Neural progenitor cell (in vitro differentiated cells): ENCODE measurements around the gene ATAD2B. TPM values are rescaled to one million over a fixed set of nuclear protein-coding genes. Genes with fewer than 3 reads are reported as not detected.

ENCODE experiments used
- DNase-seq: peaks from one replicate; pipeline ENCODE4 v3.0.0-alpha.2; 2016; ENCODE audit warnings: low spot score
- H2AFZ ChIP-seq: fragments of 200-600 bp; sonication (generic); replicated peaks from 2 replicates; pipeline ENCODE4 v1.6.1; 2016; ENCODE audit warnings: antibody characterized with exemption
- H3F3A ChIP-seq: fragments of 200-600 bp; sonication (generic); 2 replicates; pipeline ENCODE4 v1.6.1; 2016; ENCODE audit warnings: antibody characterized with exemption, low read depth
- H3K27ac ChIP-seq: fragments of 200-600 bp; sonication (generic); 2 replicates; pipeline ENCODE4 v1.5.1; 2016; ENCODE audit warnings: mild to moderate bottlenecking
- H3K27me3 ChIP-seq: fragments of 200-600 bp; sonication (generic); 2 replicates; pipeline ENCODE4 v1.6.1; 2016; ENCODE audit warnings: mild to moderate bottlenecking, moderate library complexity
- H3K36me3 ChIP-seq: fragments of 200-600 bp; sonication (generic); 2 replicates; pipeline ENCODE4 v1.5.1; 2016
- H3K4me1 ChIP-seq: fragments of 200-600 bp; sonication (generic); 2 replicates; pipeline ENCODE4 v1.6.1; 2016; ENCODE audit warnings: mixed run types
- H3K4me2 ChIP-seq: fragments of 200-600 bp; sonication (generic); 2 replicates; pipeline ENCODE4 v1.6.1; 2016
- H3K4me3 ChIP-seq: fragments of 200-600 bp; sonication (generic); 2 replicates; pipeline ENCODE4 v1.5.1; 2016
- H3K79me2 ChIP-seq: fragments of 200-600 bp; sonication (generic); 2 replicates; pipeline ENCODE4 v1.6.1; 2016; ENCODE audit warnings: low read depth
- H3K9ac ChIP-seq: fragments of 200-600 bp; sonication (generic); 2 replicates; pipeline ENCODE4 v1.6.1; 2016
- H3K9me3 ChIP-seq: fragments of 200-600 bp; sonication (generic); 2 replicates; pipeline ENCODE4 v1.5.1; 2016; ENCODE audit warnings: low read depth
- H4K20me1 ChIP-seq: fragments of 200-600 bp; sonication (generic); 2 replicates; pipeline ENCODE4 v1.6.1; 2016; ENCODE audit warnings: low read depth
- H3K27ac Mint-ChIP-seq: 3 replicates; pipeline ENCODE4 v1.8.0; 2021; ENCODE audit warnings: mixed read lengths
- H3K27me3 Mint-ChIP-seq: 2 replicates; pipeline ENCODE4 v1.8.0; 2022; ENCODE audit warnings: low read depth, mild to moderate bottlenecking, inconsistent platforms, moderate library complexity, mixed read lengths; ENCODE audit not compliant: insufficient read depth
- H3K36me3 Mint-ChIP-seq: 3 replicates; pipeline ENCODE4 v1.8.0; 2021; ENCODE audit warnings: mixed read lengths
- H3K4me1 Mint-ChIP-seq: 3 replicates; pipeline ENCODE4 v1.8.0; 2021; ENCODE audit warnings: mixed read lengths
- H3K4me3 Mint-ChIP-seq: 3 replicates; pipeline ENCODE4 v1.8.0; 2021; ENCODE audit warnings: mild to moderate bottlenecking, moderate library complexity, mixed read lengths
- H3K9me3 Mint-ChIP-seq: 3 replicates; pipeline ENCODE4 v1.8.0; 2020; ENCODE audit warnings: mixed read lengths
- CTCF ChIP-seq: fragments of 200-600 bp; sonication (generic); IDR thresholded peaks from 2 replicates; pipeline ENCODE4 v1.5.1; 2017; ENCODE audit warnings: antibody characterized with exemption, mild to moderate bottlenecking
- EZH2 ChIP-seq: fragments of 200-600 bp; sonication (generic); IDR thresholded peaks from 2 replicates; pipeline ENCODE4 v1.6.1; 2017; ENCODE audit warnings: antibody characterized with exemption, mild to moderate bottlenecking, moderate library complexity
- EZH2phosphoT487 ChIP-seq: fragments of 200-600 bp; sonication (generic); IDR thresholded peaks from 2 replicates; pipeline ENCODE4 v1.6.1; 2017; ENCODE audit warnings: antibody characterized with exemption
- total RNA-seq: library from RNA; depleted of rRNA; stranded (reverse); fragments of >200 nt; gene quantifications from 2 replicates; pipeline ENCODE4 v1.2.3, GENCODE V29; 2015; ENCODE audit warnings: low replicate concordance

ATAD2B gene
- total RNA-seq, 1 donor from 2014 or later, result 38.7 TPM

- Histone ChIP-seq H3K4me1 (no peaks in the 10 kb centered on the region), H3K4me3 (no peak overlapping the region), H3K27ac (no peak overlapping the region), H4K20me1 (no peaks in the 10 kb centered on the region), H3K79me2 (no peaks in the 10 kb centered on the region), H2AFZ (no peak overlapping the region), H3K9ac (no peak overlapping the region), H3K27me3 (no peaks in the 10 kb centered on the region), H3K9me3 (no peaks in the 10 kb centered on the region), H3K4me2 (no peak overlapping the region), H3K36me3 (no peaks in the 10 kb centered on the region), H3F3A (no peaks in the 10 kb centered on the region)
- H3K9me3 Mint-ChIP-seq, result no peaks in the 10 kb centered on the region
- H3K27ac Mint-ChIP-seq, result no peak overlapping the region
- peaks cover 1% of the 10 kb centered on the region for H3K36me3 Mint-ChIP-seq
- no peaks in the 10 kb centered on the region for H3K4me1 Mint-ChIP-seq
- H3K27me3 Mint-ChIP-seq, result no peaks in the 10 kb centered on the region
- no peak for DNase-seq
- no peak overlapping the region for H3K4me3 Mint-ChIP-seq
- TF ChIP-seq CTCF, result no peak
- no peak for TF ChIP-seq EZH2
- TF ChIP-seq EZH2phosphoT487, result no peak
Observed at GRCh38 chr2:23828256-23828980, 98.5 kb downstream of the ATAD2B start.

- Histone ChIP-seq H3K9me3 (no peaks in the 10 kb centered on the region), H3K4me1 (no peaks in the 10 kb centered on the region), H3K4me3 (no peak overlapping the region), H3K27me3 (no peaks in the 10 kb centered on the region), H4K20me1 (no peaks in the 10 kb centered on the region), H3K36me3 (no peaks in the 10 kb centered on the region), H3F3A (no peaks in the 10 kb centered on the region), H2AFZ (no peak overlapping the region), H3K9ac (no peak overlapping the region), H3K79me2 (no peaks in the 10 kb centered on the region), H3K27ac (no peak overlapping the region), H3K4me2 (no peak overlapping the region)
- Mint-ChIP-seq H3K4me3 (no peak overlapping the region), H3K27ac (no peak overlapping the region), H3K36me3 (peaks cover 1% of the 10 kb centered on the region), H3K4me1 (no peaks in the 10 kb centered on the region), H3K9me3 (no peaks in the 10 kb centered on the region), H3K27me3 (no peaks in the 10 kb centered on the region)
- TF ChIP-seq EZH2, result no peak
- TF ChIP-seq EZH2phosphoT487, result no peak
- no peak for TF ChIP-seq CTCF
- DNase-seq, result no peak
Observed at GRCh38 chr2:23827287-23827686, 99.6 kb downstream of the ATAD2B start.

GRCh38 chr2:23826771-23827170 lies 100.2 kb downstream of the ATAD2B start:
- no peak overlapping the region for H3K27ac Mint-ChIP-seq

More at GRCh38 chr2:23826771-23827170, 100.2 kb downstream of the ATAD2B start:
- Histone ChIP-seq H4K20me1 (no peaks in the 10 kb centered on the region), H2AFZ (no peak overlapping the region), H3K4me1 (no peaks in the 10 kb centered on the region), H3K27ac (no peak overlapping the region), H3K9ac (no peak overlapping the region), H3K79me2 (no peaks in the 10 kb centered on the region), H3K36me3 (no peaks in the 10 kb centered on the region), H3K4me3 (no peak overlapping the region), H3K4me2 (no peak overlapping the region), H3K27me3 (no peaks in the 10 kb centered on the region), H3K9me3 (no peaks in the 10 kb centered on the region), H3F3A (no peaks in the 10 kb centered on the region)
- no peaks in the 10 kb centered on the region for H3K4me1 Mint-ChIP-seq
- H3K27me3 Mint-ChIP-seq, result no peaks in the 10 kb centered on the region
- H3K36me3 Mint-ChIP-seq, result peaks cover 3% of the 10 kb centered on the region
- H3K4me3 Mint-ChIP-seq, result no peak overlapping the region
- no peak for DNase-seq
- H3K9me3 Mint-ChIP-seq, result no peaks in the 10 kb centered on the region
- no peak for TF ChIP-seq EZH2phosphoT487
- TF ChIP-seq CTCF, result no peak
- TF ChIP-seq EZH2, result no peak
